HL-60/S4 treated with retinoic acid at 250 ng/mL for 4 days and 3 days (cell line): ENCODE results near the gene RHCG.

Experiments
- in situ Hi-C: fragments of 300-500 bp; cut with MboI; formaldehyde crosslinking; loops from 2 replicates; pipeline ENCODE4 v1.7.0; 2022; ENCODE audit warnings: low sequenced_read_pairs

RHCG gene

GRCh38 chr15:89446255-89446891, 50.0 kb downstream of the RHCG start:
- in situ Hi-C loops, result no loop called here

GRCh38 chr15:89445518-89445917, 50.9 kb downstream of the RHCG start:
- in situ Hi-C loops, result no loop called here

- in situ Hi-C loops, result no loop called here
Observed at GRCh38 chr15:89444241-89445225, 51.9 kb downstream of the RHCG start.

- in situ Hi-C loops, result no loop called here
Observed at GRCh38 chr15:89443581-89443980, 52.8 kb downstream of the RHCG start.

- in situ Hi-C loops, result no loop called here
Observed at GRCh38 chr15:89442671-89443307, 53.6 kb downstream of the RHCG start.

GRCh38 chr15:89442155-89442554, 54.2 kb downstream of the RHCG start:
- in situ Hi-C loops, result no loop called here

GRCh38 chr15:89441295-89441812, 55.0 kb downstream of the RHCG start:
- in situ Hi-C loops, result no loop called here

GRCh38 chr15:89439764-89440163, 56.6 kb downstream of the RHCG start:
- in situ Hi-C loops, result loop anchor here (10.0 kb wide), 1 partner anchor 85 kb away; no protein-coding TSS in a partner anchor

GRCh38 chr15:89436560-89437311, 59.6 kb downstream of the RHCG start:
- in situ Hi-C loops, result loop anchor here (10.0 kb wide), 1 partner anchor 82 kb away; no protein-coding TSS in a partner anchor

GRCh38 chr15:89435362-89435761, 61.0 kb downstream of the RHCG start:
- in situ Hi-C loops, result loop anchor here (10.0 kb wide), 1 partner anchor 81 kb away; no protein-coding TSS in a partner anchor

GRCh38 chr15:89433686-89434085, 62.7 kb downstream of the RHCG start:
- in situ Hi-C loops, result loop anchor here (10.0 kb wide), 1 partner anchor 79 kb away; no protein-coding TSS in a partner anchor

GRCh38 chr15:89430530-89431341, 65.6 kb downstream of the RHCG start:
- in situ Hi-C loops, result loop anchor here (10.0 kb wide), 1 partner anchor 76 kb away; no protein-coding TSS in a partner anchor

- in situ Hi-C loops, result loop anchor here (10.0 kb wide), 1 partner anchor 75 kb away; no protein-coding TSS in a partner anchor
Observed at GRCh38 chr15:89429986-89430385, 66.4 kb downstream of the RHCG start.

GRCh38 chr15:89429023-89429422, 67.4 kb downstream of the RHCG start:
- in situ Hi-C loops, result no loop called here

- in situ Hi-C loops, result no loop called here
Observed at GRCh38 chr15:89428246-89428645, 68.1 kb downstream of the RHCG start.

GRCh38 chr15:89426500-89426899, 69.9 kb downstream of the RHCG start:
- in situ Hi-C loops, result no loop called here

- in situ Hi-C loops, result no loop called here
Observed at GRCh38 chr15:89423981-89424380, 72.4 kb downstream of the RHCG start.
